ENCODE measurements around the gene KIF6.

- TF ChIP-seq GATA3 (IDR thresholded peaks at IDR 0.05; ENCODE audit: low read depth, low read length) (no peak), GATA2 (IDR thresholded peaks at IDR 0.05; ENCODE audit: low read depth, low read length) (no peak)
These were observed 346.8 kb downstream of the KIF6 start for GRCh38 chr6:39378175-39378959.

All from SH-SY5Y (cell line).